CD4-positive, alpha-beta T cell treated with Interleukin-12 subunit alpha and Interleukin-12 subunit beta, for 1 hour (primary cell): Measurements from ENCODE around the gene JUN.

Experiments used
- DNase-seq: peaks from one replicate; pipeline ENCODE4 v3.0.0-alpha.2; 2020

The JUN gene

GRCh38 chr1:58754073-58754613, 29.7 kb downstream of the JUN start:
- no peak for DNase-seq

DNA sequence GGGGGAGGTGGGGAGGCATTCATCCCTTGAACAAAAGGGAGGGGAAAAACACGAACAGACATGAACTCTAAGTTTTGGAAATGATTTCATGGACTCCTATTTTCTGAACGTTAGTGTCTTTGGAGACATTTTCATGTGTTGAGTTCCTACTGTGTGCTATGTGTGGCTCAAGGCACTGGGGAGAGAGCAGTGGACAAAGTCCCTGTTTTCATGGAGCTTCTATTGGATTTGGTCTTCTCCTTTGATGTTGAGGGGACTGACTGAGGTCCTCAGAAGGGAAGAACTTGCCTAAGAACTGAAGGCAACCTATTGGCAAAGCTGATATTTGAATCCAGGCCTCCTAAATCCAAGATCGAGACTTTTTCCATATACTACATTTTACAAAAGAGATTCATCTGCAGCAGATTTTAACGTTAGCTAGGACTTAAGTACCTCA, 30.4 kb downstream of the JUN start:
- no peak for DNase-seq

- DNase-seq: no peak
Observed at GRCh38 chr1:58749646-58750045, 34.2 kb downstream of the JUN start.

DNA sequence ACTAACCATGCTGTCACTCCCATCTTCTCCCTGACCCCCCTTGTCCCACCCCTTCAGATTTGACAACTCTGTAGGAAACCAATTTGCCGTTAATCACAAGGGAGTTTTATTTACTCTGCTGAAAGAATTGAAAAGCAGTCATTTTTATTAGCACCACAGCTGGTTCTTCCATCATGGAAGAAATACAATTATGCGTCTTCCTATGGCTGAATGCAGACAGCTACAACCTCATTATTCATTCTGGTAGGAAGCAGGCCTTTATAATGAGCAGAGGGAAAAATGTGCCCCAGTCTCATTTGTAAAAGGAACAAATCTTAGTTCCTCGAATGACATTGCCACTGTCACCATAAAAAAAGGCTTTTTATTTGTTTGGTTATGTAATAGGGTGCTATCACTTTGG, 35.2 kb downstream of the JUN start:
- DNase-seq: no peak

GRCh38 chr1:58746757-58747156, 37.1 kb downstream of the JUN start:
- no peak for DNase-seq

- no peak for DNase-seq
Observed at GRCh38 chr1:58746182-58746581, 37.7 kb downstream of the JUN start.

DNA sequence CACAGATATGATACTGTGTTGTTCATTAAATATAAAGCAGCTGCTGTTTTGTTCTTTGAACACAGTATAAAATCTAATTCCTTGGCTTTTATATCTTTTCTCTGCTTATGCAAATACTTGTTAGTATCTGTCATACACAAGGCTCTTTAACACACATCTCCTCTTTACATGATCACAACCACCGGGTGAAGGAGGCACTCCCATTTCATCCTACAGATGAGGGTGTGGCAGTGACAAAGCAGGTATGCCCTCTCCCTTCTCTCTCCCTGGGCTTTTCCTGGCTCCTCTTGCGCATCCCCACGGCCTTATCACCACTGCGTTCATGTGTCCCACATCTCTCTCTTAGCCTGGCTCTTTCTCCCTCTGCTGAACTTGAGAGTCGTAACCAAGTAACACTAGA, 38.2 kb downstream of the JUN start:
- no peak for DNase-seq

GRCh38 chr1:58745117-58745516, 38.7 kb downstream of the JUN start:
- no peak for DNase-seq

- DNase-seq: no peak
Observed at GRCh38 chr1:58741678-58742553, 41.9 kb downstream of the JUN start.

- peak; percentile 71 for DNase-seq
Observed at GRCh38 chr1:58739856-58740466, 43.9 kb downstream of the JUN start.

GRCh38 chr1:58738876-58739275, 45.0 kb downstream of the JUN start:
- no peak for DNase-seq

- DNase-seq: no peak
Observed at GRCh38 chr1:58735586-58735985, 48.3 kb downstream of the JUN start.

DNA sequence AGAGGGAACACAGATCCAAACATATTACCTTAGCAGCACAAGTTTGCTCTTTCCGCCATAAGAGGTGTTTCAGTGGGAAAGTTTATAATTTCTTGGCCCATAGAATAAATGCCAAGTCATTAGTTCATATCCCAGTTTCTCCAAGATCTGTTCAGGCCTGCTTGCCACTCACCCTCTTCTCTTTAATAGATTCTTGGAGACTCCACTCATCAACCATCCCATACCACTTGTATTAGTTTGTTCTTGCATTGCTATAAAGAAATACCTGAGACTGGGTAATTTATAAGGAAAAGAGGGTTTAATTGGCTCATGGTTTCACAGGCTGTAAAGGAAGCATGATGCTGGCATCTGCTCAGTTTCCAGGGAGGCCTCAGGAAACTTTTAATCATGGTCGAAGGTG, 49.2 kb downstream of the JUN start:
- no peak for DNase-seq

DNA sequence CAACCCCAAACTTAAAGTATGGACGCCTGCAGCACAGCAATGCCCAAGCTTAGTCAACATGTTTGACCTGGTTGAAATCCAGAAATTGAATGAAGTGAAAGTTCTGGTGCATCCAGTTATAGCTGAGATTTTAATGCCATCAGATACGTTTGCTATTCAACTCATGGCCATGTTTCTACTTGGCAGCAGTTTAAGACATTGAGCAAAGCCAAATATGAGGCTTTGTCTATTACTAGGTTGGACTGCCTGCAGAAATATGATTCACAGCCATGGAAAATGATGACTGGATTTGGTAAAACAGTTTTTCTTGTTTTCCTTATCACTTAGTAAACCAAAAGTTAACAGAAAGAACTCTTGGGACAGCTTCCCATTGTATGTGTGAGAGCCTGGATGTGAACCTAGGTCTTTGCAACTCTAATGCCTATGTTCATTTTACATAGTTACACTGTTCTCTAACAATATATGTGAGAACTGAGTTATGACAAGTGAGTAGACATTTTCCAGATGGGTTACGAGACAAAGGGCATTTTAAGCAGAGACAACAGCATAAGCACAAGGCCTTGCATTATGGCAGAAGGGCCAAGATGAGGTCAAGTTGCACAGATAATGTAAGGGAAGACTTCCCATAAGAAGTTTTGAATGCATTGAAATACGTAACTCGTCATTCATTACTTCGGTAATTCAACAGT, 51.6 kb downstream of the JUN start:
- DNase-seq: no peak
